GM23338 (cell line): ENCODE results near the gene DHFR. TPM values are rescaled to one million over a fixed set of nuclear protein-coding genes. Genes with fewer than 3 reads are reported as not detected.
"Not testable (repeated sequence)": the region's sequence is repeated elsewhere in the genome, so short reads cannot be mapped to it uniquely, and the experiment has no call there.

Source experiments
- ATAC-seq: fragments of 200-7000 bp; cut with Tn5 transposase; 3 replicates; pipeline ENCODE4 v1.9.1; 2020
- DNase-seq: peaks from one replicate; pipeline ENCODE4 v3.0.0-alpha.2; 2015; ENCODE audit warnings: low spot score
- H2AFZ ChIP-seq: fragments of 200-600 bp; sonication (generic); 2 replicates; pipeline ENCODE4 v1.8.0; 2016; ENCODE audit warnings: antibody characterized with exemption, mild to moderate bottlenecking, moderate library complexity
- H3F3A ChIP-seq: fragments of 200-600 bp; sonication (generic); replicated peaks from 2 replicates; pipeline ENCODE4 v1.8.0; 2017; ENCODE audit warnings: antibody characterized with exemption, mixed run types, low read depth
- H3K27ac ChIP-seq: fragments of 200-600 bp; sonication (generic); 2 replicates; pipeline ENCODE4 v1.6.1; 2016; ENCODE audit warnings: low read depth
- H3K27me3 ChIP-seq: fragments of 200-600 bp; sonication (generic); 2 replicates; pipeline ENCODE4 v1.8.0; 2016; ENCODE audit warnings: mild to moderate bottlenecking, mixed run types, moderate library complexity; ENCODE audit not compliant: insufficient read depth
- H3K36me3 ChIP-seq: fragments of 200-600 bp; sonication (generic); 2 replicates; pipeline ENCODE4 v1.8.0; 2016; ENCODE audit warnings: mild to moderate bottlenecking; ENCODE audit not compliant: insufficient read depth
- H3K4me1 ChIP-seq: fragments of 200-600 bp; sonication (generic); 2 replicates; pipeline ENCODE4 v1.8.0; 2016; ENCODE audit warnings: mild to moderate bottlenecking, moderate library complexity; ENCODE audit not compliant: insufficient read depth
- H3K4me2 ChIP-seq: fragments of 200-600 bp; sonication (generic); 2 replicates; pipeline ENCODE4 v1.7.1; 2017; ENCODE audit warnings: mixed run types
- H3K4me3 ChIP-seq: fragments of 200-600 bp; sonication (generic); 2 replicates; pipeline ENCODE4 v1.6.1; 2016; ENCODE audit warnings: mixed run types
- H3K79me2 ChIP-seq: fragments of 200-600 bp; sonication (generic); replicated peaks from 2 replicates; pipeline ENCODE4 v1.8.0; 2017; ENCODE audit warnings: mild to moderate bottlenecking; ENCODE audit not compliant: insufficient read depth
- H3K9me2 ChIP-seq: fragments of 200-600 bp; sonication (generic); 2 replicates; pipeline ENCODE4 v1.8.0; 2017; ENCODE audit not compliant: insufficient read depth
- H4K20me1 ChIP-seq: fragments of 200-600 bp; sonication (generic); replicated peaks from 2 replicates; pipeline ENCODE4 v1.8.0; 2017; ENCODE audit warnings: mild to moderate bottlenecking; ENCODE audit not compliant: insufficient read depth
- H3K27ac Mint-ChIP-seq: 2 replicates; pipeline ENCODE4 v1.8.0; 2020; ENCODE audit warnings: inconsistent platforms, mild to moderate bottlenecking, moderate library complexity, mixed read lengths
- H3K27me3 Mint-ChIP-seq: 3 replicates; pipeline ENCODE4 v1.8.0; 2022; ENCODE audit warnings: low read depth, mild to moderate bottlenecking, moderate library complexity, mixed read lengths, inconsistent platforms; ENCODE audit not compliant: insufficient read depth, poor library complexity
- H3K36me3 Mint-ChIP-seq: 3 replicates; pipeline ENCODE4 v1.8.0; 2021; ENCODE audit warnings: low read depth, mild to moderate bottlenecking, inconsistent platforms, moderate library complexity, mixed read lengths
- H3K4me1 Mint-ChIP-seq: 3 replicates; pipeline ENCODE4 v1.8.0; 2020; ENCODE audit warnings: mild to moderate bottlenecking, inconsistent platforms, mixed read lengths
- H3K4me3 Mint-ChIP-seq: 3 replicates; pipeline ENCODE4 v1.8.0; 2021; ENCODE audit warnings: moderate library complexity, mild to moderate bottlenecking, inconsistent platforms, mixed read lengths
- H3K9me3 Mint-ChIP-seq: 3 replicates; pipeline ENCODE4 v1.8.0; 2020; ENCODE audit warnings: moderate library complexity, mild to moderate bottlenecking, inconsistent platforms, mixed read lengths
- CREB1 ChIP-seq: fragments of 250-450 bp; sonication (Bioruptor Pico); IDR thresholded peaks from 2 replicates; pipeline ENCODE4 v1.5.0; 2020; ENCODE audit warnings: low read depth, mild to moderate bottlenecking, moderate library complexity
- ETS1 ChIP-seq: IDR thresholded peaks from 2 replicates; pipeline ENCODE4 v1.6.1; 2016; ENCODE audit warnings: antibody characterized with exemption
- EZH2 ChIP-seq: fragments of 200-600 bp; sonication (generic); IDR thresholded peaks from one replicate; pipeline ENCODE4 v1.8.0; 2017; ENCODE audit warnings: antibody characterized with exemption, mild to moderate bottlenecking, low read depth; ENCODE audit not compliant: unreplicated experiment
- EZH2phosphoT487 ChIP-seq: fragments of 200-600 bp; sonication (generic); IDR thresholded peaks from one replicate; pipeline ENCODE4 v1.8.1; 2018; ENCODE audit warnings: antibody characterized with exemption; ENCODE audit not compliant: unreplicated experiment
- NANOG ChIP-seq: IDR thresholded peaks from 2 replicates; pipeline ENCODE4 v1.6.1; 2016; ENCODE audit warnings: antibody characterized with exemption, borderline replicate concordance
- POLR2AphosphoS5 ChIP-seq: IDR thresholded peaks from 2 replicates; pipeline ENCODE4 v1.6.1; 2016; ENCODE audit warnings: antibody characterized with exemption, low read depth
- STAT1 ChIP-seq: IDR thresholded peaks from one replicate; pipeline ENCODE4 v1.6.1; 2016; ENCODE audit warnings: antibody characterized with exemption; ENCODE audit not compliant: unreplicated experiment
- ZNF114 ChIP-seq: fragments of 250-450 bp; sonication (Bioruptor Pico); IDR thresholded peaks from 2 replicates; pipeline ENCODE4 v1.5.0; 2020; ENCODE audit warnings: mild to moderate bottlenecking, moderate library complexity
- ZNF331 ChIP-seq: fragments of 250-450 bp; sonication (Bioruptor Pico); IDR thresholded peaks from 2 replicates; pipeline ENCODE4 v1.5.0; 2020; ENCODE audit warnings: low read depth, mild to moderate bottlenecking, moderate library complexity
- polyA plus RNA-seq: library from polyadenylated mRNA; unstranded; fragments of >200 nt; fragmentation: Nextera tagmentation; extraction: Ambion mirVana; gene quantifications from 2 replicates; pipeline ENCODE4 v1.2.1, GENCODE V29; 2016
- total RNA-seq: library from RNA; depleted of rRNA; stranded (reverse); fragments of >200 nt; shearing (Covaris generic); gene quantifications from 2 replicates; pipeline ENCODE4 v1.2.3, GENCODE V29; 2014
- TF ChIP-seq, protein P1 (sequence below): IDR thresholded peaks from one replicate; pipeline ENCODE4 v1.6.1; 2018; ENCODE audit warnings: antibody characterized with exemption; ENCODE audit not compliant: unreplicated experiment

The DHFR gene
- total and polyA plus RNA-seq, 2 experiments from 2014 or later = 56.2 to 95.6 TPM

GRCh38 chr5:80584770-80585169 is 70.0 kb downstream of the DHFR start (continued):
- TF ChIP-seq, protein P1, sequence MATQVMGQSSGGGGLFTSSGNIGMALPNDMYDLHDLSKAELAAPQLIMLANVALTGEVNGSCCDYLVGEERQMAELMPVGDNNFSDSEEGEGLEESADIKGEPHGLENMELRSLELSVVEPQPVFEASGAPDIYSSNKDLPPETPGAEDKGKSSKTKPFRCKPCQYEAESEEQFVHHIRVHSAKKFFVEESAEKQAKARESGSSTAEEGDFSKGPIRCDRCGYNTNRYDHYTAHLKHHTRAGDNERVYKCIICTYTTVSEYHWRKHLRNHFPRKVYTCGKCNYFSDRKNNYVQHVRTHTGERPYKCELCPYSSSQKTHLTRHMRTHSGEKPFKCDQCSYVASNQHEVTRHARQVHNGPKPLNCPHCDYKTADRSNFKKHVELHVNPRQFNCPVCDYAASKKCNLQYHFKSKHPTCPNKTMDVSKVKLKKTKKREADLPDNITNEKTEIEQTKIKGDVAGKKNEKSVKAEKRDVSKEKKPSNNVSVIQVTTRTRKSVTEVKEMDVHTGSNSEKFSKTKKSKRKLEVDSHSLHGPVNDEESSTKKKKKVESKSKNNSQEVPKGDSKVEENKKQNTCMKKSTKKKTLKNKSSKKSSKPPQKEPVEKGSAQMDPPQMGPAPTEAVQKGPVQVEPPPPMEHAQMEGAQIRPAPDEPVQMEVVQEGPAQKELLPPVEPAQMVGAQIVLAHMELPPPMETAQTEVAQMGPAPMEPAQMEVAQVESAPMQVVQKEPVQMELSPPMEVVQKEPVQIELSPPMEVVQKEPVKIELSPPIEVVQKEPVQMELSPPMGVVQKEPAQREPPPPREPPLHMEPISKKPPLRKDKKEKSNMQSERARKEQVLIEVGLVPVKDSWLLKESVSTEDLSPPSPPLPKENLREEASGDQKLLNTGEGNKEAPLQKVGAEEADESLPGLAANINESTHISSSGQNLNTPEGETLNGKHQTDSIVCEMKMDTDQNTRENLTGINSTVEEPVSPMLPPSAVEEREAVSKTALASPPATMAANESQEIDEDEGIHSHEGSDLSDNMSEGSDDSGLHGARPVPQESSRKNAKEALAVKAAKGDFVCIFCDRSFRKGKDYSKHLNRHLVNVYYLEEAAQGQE = no peak

GRCh38 chr5:80580291-80580690 is 74.5 kb downstream of the DHFR start:
- not testable (repeated sequence) for H3K36me3 Mint-ChIP-seq, H3K4me1 ChIP-seq, H3K9me3 Mint-ChIP-seq, H2AFZ ChIP-seq, H3K27ac ChIP-seq, H3K27me3 Mint-ChIP-seq, DNase-seq, H3K4me3 ChIP-seq, H3K36me3 ChIP-seq, H3K4me3 Mint-ChIP-seq, H3K27me3 ChIP-seq, H3K4me1 Mint-ChIP-seq, H3K27ac Mint-ChIP-seq, ATAC-seq, H3F3A ChIP-seq, H3K79me2 ChIP-seq, H3K4me2 ChIP-seq, H3K9me2 ChIP-seq, H4K20me1 ChIP-seq

DNA sequence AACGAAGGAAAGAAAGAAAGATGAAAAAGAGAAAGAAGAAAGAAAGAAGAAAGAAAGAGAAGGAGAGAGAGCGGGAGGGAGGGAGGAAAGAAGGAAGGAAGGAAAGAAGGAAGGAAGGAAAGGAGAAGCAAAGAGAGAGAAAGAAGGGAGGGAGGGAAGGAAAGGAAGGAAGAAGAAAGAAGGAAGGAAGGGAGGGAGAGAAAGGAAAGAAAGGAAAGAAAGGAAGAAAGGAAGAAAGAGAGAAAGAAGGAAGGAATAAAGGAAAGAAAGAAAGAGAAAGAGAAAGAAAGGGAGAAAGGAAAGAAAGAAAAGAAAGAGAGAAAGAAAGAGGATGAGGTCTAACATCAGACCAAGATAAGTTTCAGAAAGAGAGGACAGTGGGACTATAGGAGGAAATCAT is 75.7 kb downstream of the DHFR start:
- Mint-ChIP-seq H3K27ac (no peak overlapping the region), H3K4me1 (no peaks in the 10 kb centered on the region; the same call in 2 of the 3 replicates), H3K36me3 (no peaks in the 10 kb centered on the region), H3K27me3 (peaks cover 6% of the 10 kb centered on the region), H3K9me3 (no peaks in the 10 kb centered on the region; the same call in 2 of the 3 replicates), H3K4me3 (no peak overlapping the region)
- peak overlapping the region; percentile 24; the same call in 1 of the 2 replicates for H2AFZ ChIP-seq
- no peaks in the 10 kb centered on the region for H4K20me1 ChIP-seq
- no peaks in the 10 kb centered on the region for H3F3A ChIP-seq
- no peak for ATAC-seq
- H3K4me1 ChIP-seq = no peaks in the 10 kb centered on the region; the same call in 1 of the 2 replicates
- DNase-seq = no peak
- H3K27me3 ChIP-seq = no peaks in the 10 kb centered on the region
- TF ChIP-seq NANOG (no peak), EZH2phosphoT487 (no peak)
- H3K4me3 ChIP-seq = no peak overlapping the region
- no peaks in the 10 kb centered on the region for H3K36me3 ChIP-seq
- no peaks in the 10 kb centered on the region for H3K79me2 ChIP-seq
- no peaks in the 10 kb centered on the region; the same call in 1 of the 2 replicates for H3K9me2 ChIP-seq
- no peak overlapping the region for H3K4me2 ChIP-seq
- no peak overlapping the region for H3K27ac ChIP-seq

DNA sequence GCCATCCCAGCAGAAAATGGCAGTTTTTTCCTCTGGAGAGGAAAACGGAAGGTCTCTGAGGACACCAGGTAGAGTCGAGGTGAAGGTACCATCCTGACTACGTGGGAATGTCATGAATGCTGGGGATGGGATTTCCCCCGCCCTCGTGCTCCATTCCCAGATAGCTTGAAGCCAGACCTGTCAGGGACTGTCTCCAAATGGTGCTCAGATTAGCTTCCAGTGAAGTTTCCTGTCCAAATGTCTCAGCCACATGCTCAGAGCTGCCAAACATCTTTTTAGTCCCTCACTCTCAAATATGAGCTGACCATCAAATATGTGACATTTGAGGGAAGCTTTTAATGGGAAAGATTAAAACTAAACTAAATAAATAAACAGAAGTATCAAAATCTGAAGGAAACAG is 77.1 kb downstream of the DHFR start:
- Mint-ChIP-seq H3K27me3 (peaks cover 6% of the 10 kb centered on the region), H3K9me3 (no peaks in the 10 kb centered on the region; the same call in 2 of the 3 replicates), H3K27ac (no peak overlapping the region), H3K36me3 (no peaks in the 10 kb centered on the region), H3K4me1 (no peaks in the 10 kb centered on the region; the same call in 2 of the 3 replicates), H3K4me3 (no peak overlapping the region)
- H4K20me1 ChIP-seq = no peaks in the 10 kb centered on the region
- H3K4me1 ChIP-seq = no peaks in the 10 kb centered on the region
- no peaks in the 10 kb centered on the region; the same call in 1 of the 2 replicates for H3K9me2 ChIP-seq
- peak; percentile 48 for ATAC-seq
- no peak for DNase-seq
- H3K4me3 ChIP-seq = no peak overlapping the region
- no peak overlapping the region for H3K27ac ChIP-seq
- H3K79me2 ChIP-seq = no peaks in the 10 kb centered on the region
- no peak overlapping the region for H3K4me2 ChIP-seq
- H3K36me3 ChIP-seq = no peaks in the 10 kb centered on the region
- H3F3A ChIP-seq = no peaks in the 10 kb centered on the region
- no peaks in the 10 kb centered on the region for H3K27me3 ChIP-seq
- peak overlapping the region; percentile 21; the same call in 1 of the 2 replicates for H2AFZ ChIP-seq
- TF ChIP-seq STAT1 (no peak), ZNF331 (CRISPR knock-in tag) (no peak), ETS1 (no peak), ZNF114 (CRISPR knock-in tag) (no peak), POLR2AphosphoS5 (no peak), EZH2 (no peak), EZH2phosphoT487 (no peak), CREB1 (CRISPR knock-in tag) (no peak)
- TF ChIP-seq, protein P1 = no peak
